HAP-1 (cell line): ENCODE data around the gene DMAP1.

Experiments
- DNase-seq, 2 experiments: peaks; one replicate each; pipeline ENCODE4 v3.0.0-alpha.2; 2016 to 2020; ENCODE audit warnings: low spot score in 2 of 2
- H3K27me3 ChIP-seq: fragments of 250-450 bp; sonication (Bioruptor Pico); 2 replicates; pipeline ENCODE4 v1.5.1; 2020; ENCODE audit warnings: low read depth, mild to moderate bottlenecking, moderate library complexity
- H3K36me3 ChIP-seq: fragments of 250-450 bp; sonication (Bioruptor Pico); replicated peaks from 2 replicates; pipeline ENCODE4 v1.5.1; 2020; ENCODE audit warnings: mild to moderate bottlenecking
- H3K4me1 ChIP-seq: fragments of 250-450 bp; sonication (Bioruptor Pico); 2 replicates; pipeline ENCODE4 v1.5.1; 2020; ENCODE audit warnings: mild to moderate bottlenecking
- H3K4me3 ChIP-seq: fragments of 250-450 bp; sonication (Bioruptor Pico); 2 replicates; pipeline ENCODE4 v1.5.1; 2020; ENCODE audit warnings: mild to moderate bottlenecking, moderate library complexity
- H3K9me3 ChIP-seq: fragments of 250-450 bp; sonication (Bioruptor Pico); 2 replicates; pipeline ENCODE4 v1.5.1; 2020; ENCODE audit warnings: mild to moderate bottlenecking, moderate library complexity
- in situ Hi-C: fragments of 300-500 bp; cut with MboI; formaldehyde crosslinking; loops from 3 replicates; pipeline ENCODE4 v1.14.3; 2020; ENCODE audit warnings: low sequenced_read_pairs, inconsistent platforms, mixed read lengths

Gene DMAP1

DNA sequence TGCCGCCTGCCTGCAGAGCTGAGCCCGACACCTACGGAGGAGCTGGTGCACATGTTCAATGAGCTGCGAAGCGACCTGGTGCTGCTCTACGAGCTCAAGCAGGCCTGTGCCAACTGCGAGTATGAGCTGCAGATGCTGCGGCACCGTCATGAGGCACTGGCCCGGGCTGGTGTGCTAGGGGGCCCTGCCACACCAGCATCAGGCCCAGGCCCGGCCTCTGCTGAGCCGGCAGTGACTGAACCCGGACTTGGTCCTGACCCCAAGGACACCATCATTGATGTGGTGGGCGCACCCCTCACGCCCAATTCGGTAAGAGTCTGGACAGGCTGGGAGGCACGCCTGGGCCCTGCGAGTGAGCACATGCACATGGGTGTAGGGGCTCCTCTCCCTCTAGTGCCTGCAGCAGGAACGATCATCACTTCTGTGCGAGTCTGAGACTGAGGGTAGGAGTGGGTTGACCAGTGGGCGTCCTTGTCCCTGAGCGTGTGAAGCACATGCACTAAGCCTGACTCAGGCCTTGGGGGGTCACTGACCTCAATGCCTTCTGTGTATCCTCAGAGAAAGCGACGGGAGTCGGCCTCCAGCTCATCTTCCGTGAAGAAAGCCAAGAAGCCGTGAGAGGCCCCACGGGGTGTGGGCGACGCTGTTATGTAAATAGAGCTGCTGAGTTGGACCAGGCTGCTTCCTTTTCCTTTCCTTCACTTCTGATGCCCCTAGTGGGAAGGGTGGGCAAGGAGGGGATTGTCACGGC lies 6.9 kb downstream of the DMAP1 start:
- in situ Hi-C loops: no loop called here
- Histone ChIP-seq H3K36me3 (peaks cover 52% of the 10 kb centered on the region), H3K4me3 (no peak overlapping the region), H3K9me3 (no peaks in the 10 kb centered on the region), H3K27me3 (no peaks in the 10 kb centered on the region), H3K4me1 (no peaks in the 10 kb centered on the region)
- DNase-seq: no peak

GRCh38 chr1:44220755-44221154 lies 7.5 kb downstream of the DMAP1 start:
- in situ Hi-C loops: no loop called here

GRCh38 chr1:44221769-44222168 lies 8.5 kb downstream of the DMAP1 start:
- Histone ChIP-seq H3K27me3 (no peaks in the 10 kb centered on the region), H3K9me3 (no peaks in the 10 kb centered on the region), H3K4me3 (no peak overlapping the region), H3K4me1 (no peaks in the 10 kb centered on the region), H3K36me3 (peaks cover 46% of the 10 kb centered on the region)
- in situ Hi-C loops: no loop called here
- no peak for DNase-seq

More at GRCh38 chr1:44220755-44221154, 7.5 kb downstream of the DMAP1 start:
- H3K4me1 ChIP-seq: no peaks in the 10 kb centered on the region
- no peaks in the 10 kb centered on the region for H3K27me3 ChIP-seq
- H3K4me3 ChIP-seq: no peak overlapping the region
- H3K9me3 ChIP-seq: no peaks in the 10 kb centered on the region
- H3K36me3 ChIP-seq: peaks cover 49% of the 10 kb centered on the region
- DNase-seq: no peak

- no peaks in the 10 kb centered on the region for H3K27me3 ChIP-seq
- no peaks in the 10 kb centered on the region for H3K4me1 ChIP-seq
- DNase-seq: no peak
- H3K36me3 ChIP-seq: peaks cover 38% of the 10 kb centered on the region
- H3K4me3 ChIP-seq: no peak overlapping the region
- in situ Hi-C loops: no loop called here
- H3K9me3 ChIP-seq: no peaks in the 10 kb centered on the region
These were observed 9.3 kb downstream of the DMAP1 start for GRCh38 chr1:44222397-44223186.

- in situ Hi-C loops: no loop called here
- Histone ChIP-seq H3K36me3 (peaks cover 32% of the 10 kb centered on the region), H3K27me3 (no peaks in the 10 kb centered on the region), H3K4me1 (no peaks in the 10 kb centered on the region), H3K4me3 (no peak overlapping the region), H3K9me3 (no peaks in the 10 kb centered on the region)
- no peak for DNase-seq
These were observed 9.9 kb downstream of the DMAP1 start for GRCh38 chr1:44223187-44223610.

GRCh38 chr1:44225761-44226160 lies 12.5 kb downstream of the DMAP1 start:
- H3K4me3 ChIP-seq: no peak overlapping the region
- in situ Hi-C loops: no loop called here
- H3K27me3 ChIP-seq: no peaks in the 10 kb centered on the region
- peaks cover 10% of the 10 kb centered on the region for H3K36me3 ChIP-seq
- no peaks in the 10 kb centered on the region for H3K4me1 ChIP-seq
- H3K9me3 ChIP-seq: no peaks in the 10 kb centered on the region
- DNase-seq: no peak

- in situ Hi-C loops: no loop called here
These were observed 13.9 kb downstream of the DMAP1 start for GRCh38 chr1:44227211-44227610.

GRCh38 chr1:44228218-44228617 lies 14.9 kb downstream of the DMAP1 start:
- H3K27me3 ChIP-seq: no peaks in the 10 kb centered on the region
- peaks cover 10% of the 10 kb centered on the region; the same call in 1 of the 2 replicates for H3K36me3 ChIP-seq
- no peak overlapping the region for H3K4me3 ChIP-seq
- H3K9me3 ChIP-seq: no peaks in the 10 kb centered on the region
- no peak for DNase-seq
- in situ Hi-C loops: no loop called here
- no peaks in the 10 kb centered on the region for H3K4me1 ChIP-seq

More at GRCh38 chr1:44227211-44227610, 13.9 kb downstream of the DMAP1 start:
- no peaks in the 10 kb centered on the region for H3K4me1 ChIP-seq
- peaks cover 10% of the 10 kb centered on the region; the same call in 1 of the 2 replicates for H3K36me3 ChIP-seq
- no peak overlapping the region for H3K4me3 ChIP-seq
- no peaks in the 10 kb centered on the region for H3K9me3 ChIP-seq
- no peak for DNase-seq
- no peaks in the 10 kb centered on the region for H3K27me3 ChIP-seq

DNA sequence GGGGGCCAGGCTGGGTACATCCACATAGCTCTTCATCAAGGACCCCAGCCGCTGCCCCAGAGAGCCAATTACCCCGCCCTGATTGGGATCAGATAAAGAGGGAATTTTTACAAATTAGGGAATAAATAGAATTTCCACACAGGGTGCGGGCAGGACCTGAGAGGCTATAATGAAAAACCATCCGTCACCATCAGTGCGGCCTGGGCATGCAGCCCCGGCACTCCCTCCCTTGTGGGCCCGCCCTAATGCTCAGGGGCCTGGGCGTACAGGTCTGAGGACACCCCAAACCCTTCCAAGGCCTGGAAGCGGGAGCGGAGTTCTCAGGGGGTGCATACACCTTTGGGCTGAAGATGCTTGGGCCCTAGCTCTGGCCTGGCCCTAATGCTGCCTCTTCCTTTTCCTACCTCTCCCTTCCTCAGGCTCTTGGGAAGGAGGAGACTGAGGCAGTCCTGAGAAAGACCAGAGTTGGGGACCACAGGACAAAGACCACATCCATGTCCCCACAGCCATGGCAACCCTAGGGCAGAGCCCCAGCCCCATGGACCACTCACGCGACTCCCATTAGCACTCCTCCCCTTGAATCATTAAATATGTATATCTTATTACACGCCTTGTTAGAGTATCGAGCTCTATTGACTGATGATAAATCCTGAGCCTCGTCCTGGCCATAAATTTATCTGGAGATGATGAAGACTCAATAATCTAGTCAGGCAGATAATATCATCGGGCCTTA lies 16.3 kb downstream of the DMAP1 start:
- Histone ChIP-seq H3K27me3 (no peaks in the 10 kb centered on the region), H3K36me3 (peaks cover 10% of the 10 kb centered on the region; the same call in 1 of the 2 replicates), H3K4me3 (no peak overlapping the region), H3K4me1 (no peaks in the 10 kb centered on the region), H3K9me3 (no peaks in the 10 kb centered on the region)
- DNase-seq: no peak
- in situ Hi-C loops: no loop called here

- DNase-seq: no peak
- in situ Hi-C loops: no loop called here
- H3K9me3 ChIP-seq: no peaks in the 10 kb centered on the region
- H3K4me3 ChIP-seq: no peak overlapping the region
- H3K4me1 ChIP-seq: no peaks in the 10 kb centered on the region
- no peaks in the 10 kb centered on the region for H3K27me3 ChIP-seq
- H3K36me3 ChIP-seq: peaks cover 10% of the 10 kb centered on the region; the same call in 1 of the 2 replicates
These were observed 17.5 kb downstream of the DMAP1 start for GRCh38 chr1:44230796-44231195.

DNA sequence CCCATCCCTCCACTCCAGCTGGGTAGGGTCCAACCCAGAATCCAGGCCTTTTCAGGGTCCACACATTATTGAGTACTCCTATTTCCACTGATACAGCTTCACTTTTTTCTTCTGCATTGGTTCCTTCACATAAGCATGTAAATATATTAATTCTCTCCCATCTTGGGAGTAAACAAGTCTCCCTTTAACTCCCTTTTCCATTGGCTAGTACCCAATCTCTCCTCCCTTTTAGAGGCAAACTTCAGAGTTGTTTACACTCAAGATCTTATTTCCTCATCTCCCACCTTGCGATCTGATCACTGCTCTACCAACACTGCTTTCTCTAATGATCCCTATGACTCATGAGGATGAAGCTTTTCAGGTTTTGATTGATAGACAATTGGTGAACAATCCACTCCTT lies 20.3 kb downstream of the DMAP1 start:
- H3K9me3 ChIP-seq: no peaks in the 10 kb centered on the region
- H3K4me1 ChIP-seq: peaks cover 8% of the 10 kb centered on the region
- H3K4me3 ChIP-seq: no peak overlapping the region
- no peak for DNase-seq
- in situ Hi-C loops: no loop called here
- no peaks in the 10 kb centered on the region for H3K27me3 ChIP-seq
- peaks cover 10% of the 10 kb centered on the region; the same call in 1 of the 2 replicates for H3K36me3 ChIP-seq

- DNase-seq: no peak
- no peak overlapping the region for H3K4me3 ChIP-seq
- H3K27me3 ChIP-seq: no peaks in the 10 kb centered on the region
- no peaks in the 10 kb centered on the region for H3K9me3 ChIP-seq
- H3K4me1 ChIP-seq: peaks cover 8% of the 10 kb centered on the region
- peaks cover 13% of the 10 kb centered on the region; the same call in 1 of the 2 replicates for H3K36me3 ChIP-seq
- in situ Hi-C loops: no loop called here
These were observed 22.5 kb downstream of the DMAP1 start for GRCh38 chr1:44235808-44236207.

- no peaks in the 10 kb centered on the region for H3K27me3 ChIP-seq
- no peak for DNase-seq
- H3K4me3 ChIP-seq: no peak overlapping the region
- in situ Hi-C loops: no loop called here
- H3K36me3 ChIP-seq: peaks cover 12% of the 10 kb centered on the region; the same call in 1 of the 2 replicates
- H3K4me1 ChIP-seq: peaks cover 8% of the 10 kb centered on the region
- H3K9me3 ChIP-seq: no peaks in the 10 kb centered on the region
These were observed 23.4 kb downstream of the DMAP1 start for GRCh38 chr1:44236490-44237272.
